ENCODE measurements around the gene GALNS. TPM values are rescaled to one million over a fixed set of nuclear protein-coding genes. Genes with fewer than 3 reads are reported as not detected.

The GALNS gene
- total and polyA plus RNA-seq, 2 experiments from 2014 or later, result 9.7 to 18.8 TPM

- no peaks in the 10 kb centered on the region for H3K27me3 ChIP-seq (ENCODE audit: insufficient read depth)
- Mint-ChIP-seq H3K36me3 (ENCODE audit: low read depth) (no peaks in the 10 kb centered on the region; the same call in 2 of the 3 replicates), H3K4me1 (no peaks in the 10 kb centered on the region), H3K9me3 (no peaks in the 10 kb centered on the region), H3K4me3 (no peak overlapping the region), H3K27me3 (ENCODE audit: insufficient read depth, low read depth, poor library complexity) (peaks cover 7% of the 10 kb centered on the region), H3K27ac (no peak overlapping the region)
- H2AFZ ChIP-seq, result no peak overlapping the region
- DNase-seq (ENCODE audit: low spot score), result no peak
- no peak overlapping the region for H3K4me3 ChIP-seq
- TF ChIP-seq CTCF (conservative IDR thresholded peaks at IDR 0.05; ENCODE audit: low read depth in 2 of 2) (peak in 1 of 2 experiments; percentile 15; a peak in 1 of 4 replicates), NANOG (IDR thresholded peaks at IDR 0.05; ENCODE audit: borderline replicate concordance) (no peak)
- no peaks in the 10 kb centered on the region for H3K36me3 ChIP-seq (ENCODE audit: insufficient read depth)
- H3K27ac ChIP-seq (ENCODE audit: low read depth), result no peak overlapping the region
- peak; percentile 60 for ATAC-seq
- no peaks in the 10 kb centered on the region for H3K4me1 ChIP-seq (ENCODE audit: insufficient read depth)
- H3F3A ChIP-seq (replicated peaks; ENCODE audit: low read depth), result no peaks in the 10 kb centered on the region
- H3K79me2 ChIP-seq (replicated peaks; ENCODE audit: insufficient read depth), result no peaks in the 10 kb centered on the region
- no peaks in the 10 kb centered on the region for H4K20me1 ChIP-seq (replicated peaks; ENCODE audit: insufficient read depth)
- no peaks in the 10 kb centered on the region for H3K9me2 ChIP-seq (ENCODE audit: insufficient read depth)
- H3K4me2 ChIP-seq, result no peak overlapping the region
These were observed 24.9 kb downstream of the GALNS start for GRCh38 chr16:88831838-88832237.

GRCh38 chr16:88830783-88831182 lies 26.0 kb downstream of the GALNS start:
- no peaks in the 10 kb centered on the region for H3K9me2 ChIP-seq (ENCODE audit: insufficient read depth)
- H3K9me3 Mint-ChIP-seq, result no peaks in the 10 kb centered on the region
- no peak overlapping the region for H3K27ac ChIP-seq (ENCODE audit: low read depth)
- H3K27me3 ChIP-seq (ENCODE audit: insufficient read depth), result no peaks in the 10 kb centered on the region
- ATAC-seq (no peak), DNase-seq (ENCODE audit: low spot score) (no peak)
- no peaks in the 10 kb centered on the region for H3K79me2 ChIP-seq (replicated peaks; ENCODE audit: insufficient read depth)
- H3K4me3 ChIP-seq, result no peak overlapping the region
- H3F3A ChIP-seq (replicated peaks; ENCODE audit: low read depth), result no peaks in the 10 kb centered on the region
- H4K20me1 ChIP-seq (replicated peaks; ENCODE audit: insufficient read depth), result no peaks in the 10 kb centered on the region
- H3K4me1 ChIP-seq (ENCODE audit: insufficient read depth), result no peaks in the 10 kb centered on the region
- no peak overlapping the region for H3K4me3 Mint-ChIP-seq
- no peak overlapping the region for H3K27ac Mint-ChIP-seq
- H3K4me2 ChIP-seq, result no peak overlapping the region
- H3K4me1 Mint-ChIP-seq, result no peaks in the 10 kb centered on the region; the same call in 2 of the 3 replicates
- H3K27me3 Mint-ChIP-seq (ENCODE audit: insufficient read depth, low read depth, poor library complexity), result peaks cover 3% of the 10 kb centered on the region
- H3K36me3 ChIP-seq (ENCODE audit: insufficient read depth), result no peaks in the 10 kb centered on the region
- no peak overlapping the region for H2AFZ ChIP-seq
- H3K36me3 Mint-ChIP-seq (ENCODE audit: low read depth), result no peaks in the 10 kb centered on the region; the same call in 2 of the 3 replicates
- TF ChIP-seq ZNF462 (CRISPR knock-in tag; IDR thresholded peaks at IDR 0.05), result no peak
- no peak for TF ChIP-seq JUNB (IDR thresholded peaks at IDR 0.05; ENCODE audit: unreplicated experiment)
- TF ChIP-seq CTCF (conservative IDR thresholded peaks at IDR 0.05; ENCODE audit: low read depth in 2 of 2), result no peak

Data from GM23338 (cell line).